SU-DHL-6 (cell line): ENCODE results near the gene RAD51B.

Experiments used
- H2AFZ ChIP-seq: fragments of 200-600 bp; sonication (generic); 2 replicates; pipeline ENCODE4 v1.6.1; 2014; ENCODE audit warnings: low read depth, mild to moderate bottlenecking, moderate library complexity, mixed read lengths, antibody characterized with exemption, low read length; ENCODE audit not compliant: severe bottlenecking
- H3F3A ChIP-seq: fragments of 200-600 bp; shearing (Covaris generic); 2 replicates; pipeline ENCODE4 v1.6.0; 2016; ENCODE audit warnings: antibody characterized with exemption, mild to moderate bottlenecking; ENCODE audit not compliant: insufficient read depth
- H3K27ac ChIP-seq: fragments of 200-600 bp; sonication (generic); 2 replicates; pipeline ENCODE4 v1.5.1; 2016; ENCODE audit warnings: low read depth, mild to moderate bottlenecking, low read length, moderate library complexity, mixed read lengths
- H3K27me3 ChIP-seq: fragments of 200-600 bp; sonication (generic), shearing (Covaris generic); 2 replicates; pipeline ENCODE4 v1.6.0; 2014; ENCODE audit warnings: mild to moderate bottlenecking, low read length
- H3K36me3 ChIP-seq: fragments of 200-600 bp; sonication (generic); 2 replicates; pipeline ENCODE4 v1.6.1; 2014; ENCODE audit warnings: mild to moderate bottlenecking, low read length, mixed read lengths
- H3K4me2 ChIP-seq: fragments of 300-600, 200-600 bp; shearing (Covaris generic), sonication (generic); 2 replicates; pipeline ENCODE4 v1.6.0; 2014; ENCODE audit warnings: low read length, low read depth, mild to moderate bottlenecking; ENCODE audit not compliant: poor library complexity, severe bottlenecking
- H3K4me3 ChIP-seq: fragments of 200-600 bp; sonication (generic); 2 replicates; pipeline ENCODE4 v1.5.1; 2014; ENCODE audit warnings: antibody characterized with exemption, low read length, mild to moderate bottlenecking, mixed read lengths; ENCODE audit not compliant: insufficient read depth, poor library complexity, severe bottlenecking
- H3K79me2 ChIP-seq: fragments of 200-600 bp; sonication (generic); 2 replicates; pipeline ENCODE4 v1.6.1; 2014; ENCODE audit warnings: mild to moderate bottlenecking, low read length, moderate library complexity; ENCODE audit not compliant: insufficient read depth
- H3K9ac ChIP-seq: fragments of 200-600 bp; sonication (generic); 2 replicates; pipeline ENCODE4 v1.7.0; 2014; ENCODE audit warnings: mild to moderate bottlenecking, low read length
- H3K9me2 ChIP-seq: fragments of 200-600 bp; sonication (generic); replicated peaks from 2 replicates; pipeline ENCODE4 v1.6.1; 2014; ENCODE audit warnings: low read length; ENCODE audit not compliant: insufficient read depth
- H3K9me3 ChIP-seq: fragments of 200-600 bp; sonication (generic); 2 replicates; pipeline ENCODE4 v1.6.1; 2014; ENCODE audit warnings: low read length, mixed read lengths; ENCODE audit not compliant: insufficient read depth
- H4K20me1 ChIP-seq: fragments of 200-600 bp; sonication (generic); 2 replicates; pipeline ENCODE4 v1.6.1; 2014; ENCODE audit warnings: low read depth, mild to moderate bottlenecking, antibody characterized with exemption, low read length, moderate library complexity, mixed read lengths
- EZH2phosphoT487 ChIP-seq: fragments of 200-600 bp; sonication (generic), shearing (Covaris generic); conservative IDR thresholded peaks from 2 replicates; pipeline ENCODE4 v1.6.1; 2018; ENCODE audit warnings: mild to moderate bottlenecking, antibody characterized with exemption, low read length, moderate library complexity, mixed read lengths
- TF ChIP-seq, protein P1 (sequence below): fragments of 200-600 bp; sonication (generic); IDR thresholded peaks from one replicate; pipeline ENCODE4 v1.5.1; 2017; ENCODE audit warnings: antibody characterized with exemption, mild to moderate bottlenecking, low read length, moderate library complexity; ENCODE audit not compliant: insufficient read depth, poor library complexity, severe bottlenecking

The RAD51B gene

DNA sequence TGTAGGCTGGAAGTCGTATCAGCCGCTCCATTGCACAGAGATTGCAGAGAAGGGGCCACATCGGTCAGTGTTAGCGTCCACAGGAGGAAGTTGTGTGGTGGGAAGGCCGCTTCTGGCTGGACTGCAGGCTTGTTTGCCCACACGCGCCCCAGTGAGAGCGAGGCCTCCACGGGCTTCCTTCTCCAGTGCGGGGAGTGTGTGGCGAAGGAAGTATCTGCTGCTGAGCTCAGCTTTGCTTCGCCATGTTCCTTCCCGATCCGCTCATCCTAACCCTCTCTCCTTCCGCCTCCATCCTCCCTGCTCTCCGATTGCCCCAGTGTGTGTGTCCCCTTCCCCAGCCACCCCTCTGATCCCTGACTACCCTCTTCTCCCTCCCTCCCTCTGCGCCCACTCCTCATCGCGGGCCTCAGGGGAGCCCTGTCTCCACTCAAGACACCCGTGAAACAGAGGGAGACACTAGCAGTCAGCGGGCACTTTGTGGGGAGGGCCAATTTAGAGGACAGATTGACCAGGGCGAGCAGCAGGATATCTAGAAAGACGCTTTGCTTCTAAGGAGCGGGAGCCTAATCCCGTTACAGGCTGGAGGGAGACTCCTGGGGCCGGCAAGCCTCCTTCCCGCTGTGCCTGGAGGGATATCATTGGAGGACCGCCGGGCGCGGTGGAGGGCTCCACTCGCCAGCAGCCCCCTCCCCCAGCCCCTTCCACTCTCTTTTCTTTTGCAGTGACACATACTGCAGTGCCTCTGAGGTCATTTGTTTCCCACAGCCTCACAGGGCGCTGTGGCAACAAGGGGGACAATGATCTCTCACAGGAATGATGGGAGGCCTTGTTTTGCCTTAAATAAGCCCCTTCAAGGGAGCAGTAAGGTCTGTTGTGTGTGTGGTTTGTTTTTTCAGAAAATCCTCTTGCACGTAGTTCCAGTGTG is 544.5 kb downstream of the RAD51B start:
- Histone ChIP-seq H3K27ac (no peak overlapping the region), H3K79me2 (no peaks in the 10 kb centered on the region), H3K4me2 (no peak overlapping the region), H3K9me3 (no peaks in the 10 kb centered on the region), H3K36me3 (no peaks in the 10 kb centered on the region), H2AFZ (no peak overlapping the region), H3K27me3 (no peaks in the 10 kb centered on the region), H3F3A (peaks cover 18% of the 10 kb centered on the region; the same call in 1 of the 2 replicates), H3K4me3 (no peak overlapping the region), H4K20me1 (no peaks in the 10 kb centered on the region), H3K9ac (no peak overlapping the region), H3K9me2 (no peaks in the 10 kb centered on the region)
- no peak for TF ChIP-seq EZH2phosphoT487
- TF ChIP-seq, protein P1, sequence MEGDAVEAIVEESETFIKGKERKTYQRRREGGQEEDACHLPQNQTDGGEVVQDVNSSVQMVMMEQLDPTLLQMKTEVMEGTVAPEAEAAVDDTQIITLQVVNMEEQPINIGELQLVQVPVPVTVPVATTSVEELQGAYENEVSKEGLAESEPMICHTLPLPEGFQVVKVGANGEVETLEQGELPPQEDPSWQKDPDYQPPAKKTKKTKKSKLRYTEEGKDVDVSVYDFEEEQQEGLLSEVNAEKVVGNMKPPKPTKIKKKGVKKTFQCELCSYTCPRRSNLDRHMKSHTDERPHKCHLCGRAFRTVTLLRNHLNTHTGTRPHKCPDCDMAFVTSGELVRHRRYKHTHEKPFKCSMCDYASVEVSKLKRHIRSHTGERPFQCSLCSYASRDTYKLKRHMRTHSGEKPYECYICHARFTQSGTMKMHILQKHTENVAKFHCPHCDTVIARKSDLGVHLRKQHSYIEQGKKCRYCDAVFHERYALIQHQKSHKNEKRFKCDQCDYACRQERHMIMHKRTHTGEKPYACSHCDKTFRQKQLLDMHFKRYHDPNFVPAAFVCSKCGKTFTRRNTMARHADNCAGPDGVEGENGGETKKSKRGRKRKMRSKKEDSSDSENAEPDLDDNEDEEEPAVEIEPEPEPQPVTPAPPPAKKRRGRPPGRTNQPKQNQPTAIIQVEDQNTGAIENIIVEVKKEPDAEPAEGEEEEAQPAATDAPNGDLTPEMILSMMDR: no peak

GRCh38 chr14:68364792-68365192 is 545.2 kb downstream of the RAD51B start:
- Histone ChIP-seq H3K4me3 (no peak overlapping the region), H3F3A (peaks cover 22% of the 10 kb centered on the region; the same call in 1 of the 2 replicates), H3K79me2 (no peaks in the 10 kb centered on the region), H3K27me3 (no peaks in the 10 kb centered on the region), H3K9me2 (no peaks in the 10 kb centered on the region), H3K9me3 (no peaks in the 10 kb centered on the region), H3K36me3 (no peaks in the 10 kb centered on the region), H3K4me2 (no peak overlapping the region), H3K9ac (no peak overlapping the region), H3K27ac (no peak overlapping the region), H2AFZ (no peak overlapping the region), H4K20me1 (no peaks in the 10 kb centered on the region)
- TF ChIP-seq, protein P1: no peak
- TF ChIP-seq EZH2phosphoT487: no peak

- Histone ChIP-seq H3K36me3 (no peaks in the 10 kb centered on the region), H2AFZ (no peak overlapping the region), H3K27me3 (no peaks in the 10 kb centered on the region), H3K4me2 (no peak overlapping the region), H3K9me3 (no peaks in the 10 kb centered on the region), H3K4me3 (no peak overlapping the region), H3K79me2 (no peaks in the 10 kb centered on the region), H3F3A (peaks cover 22% of the 10 kb centered on the region; the same call in 1 of the 2 replicates), H3K9ac (no peak overlapping the region), H3K9me2 (no peaks in the 10 kb centered on the region), H4K20me1 (no peaks in the 10 kb centered on the region), H3K27ac (peak overlapping the region; percentile 22; the same call in 1 of the 2 replicates)
- TF ChIP-seq EZH2phosphoT487: no peak
These were observed 545.6 kb downstream of the RAD51B start for GRCh38 chr14:68365228-68365627.

DNA sequence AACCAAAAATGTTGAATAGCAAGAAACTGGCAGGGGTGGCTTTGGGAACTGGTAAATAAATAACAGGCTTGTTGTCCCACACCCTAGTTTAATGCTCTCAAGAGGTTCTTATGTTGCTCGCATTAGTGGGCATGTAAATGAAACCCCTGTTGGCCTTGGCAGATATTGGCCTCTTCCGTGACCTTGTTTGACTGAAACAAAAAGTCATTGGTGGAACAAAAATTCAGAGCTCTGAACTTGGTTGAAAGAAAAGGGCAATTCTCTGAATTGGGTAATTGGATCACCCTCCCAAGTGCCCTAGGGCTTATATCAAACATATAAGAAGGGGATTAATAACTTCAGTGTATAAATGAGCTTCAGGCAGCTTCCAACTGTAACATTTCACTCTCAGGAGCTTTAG is 547.1 kb downstream of the RAD51B start:
- Histone ChIP-seq H3K79me2 (no peaks in the 10 kb centered on the region), H3K9ac (no peak overlapping the region), H3K4me2 (no peak overlapping the region), H2AFZ (no peak overlapping the region), H3K27me3 (no peaks in the 10 kb centered on the region), H3K36me3 (no peaks in the 10 kb centered on the region), H3K27ac (peak overlapping the region; percentile 89; the same call in 1 of the 2 replicates), H3K9me2 (no peaks in the 10 kb centered on the region), H3K4me3 (no peak overlapping the region), H3F3A (peaks cover 23% of the 10 kb centered on the region; the same call in 1 of the 2 replicates), H4K20me1 (no peaks in the 10 kb centered on the region), H3K9me3 (no peaks in the 10 kb centered on the region)
- no peak for TF ChIP-seq EZH2phosphoT487
- TF ChIP-seq, protein P1: no peak
